Activated naive CD8-positive, alpha-beta T cell (primary cell): ENCODE data around the gene MLN.

Experiments used
- H3K27ac Mint-ChIP-seq: one replicate; pipeline ENCODE4 v1.8.0; 2021; ENCODE audit warnings: mixed read lengths
- H3K27me3 Mint-ChIP-seq: one replicate; pipeline ENCODE4 v1.8.0; 2021; ENCODE audit warnings: mixed read lengths
- H3K36me3 Mint-ChIP-seq: one replicate; pipeline ENCODE4 v1.8.0; 2021; ENCODE audit warnings: mixed read lengths
- H3K4me1 Mint-ChIP-seq: one replicate; pipeline ENCODE4 v1.8.0; 2021; ENCODE audit warnings: low read depth, mixed read lengths
- H3K4me3 Mint-ChIP-seq: one replicate; pipeline ENCODE4 v1.8.0; 2021; ENCODE audit warnings: mild to moderate bottlenecking, mixed read lengths
- H3K9me3 Mint-ChIP-seq: one replicate; pipeline ENCODE4 v1.8.0; 2021; ENCODE audit warnings: low read depth, mixed read lengths

Gene MLN

GRCh38 chr6:33792981-33793380 is 10.8 kb downstream of the MLN start:
- no peaks in the 10 kb centered on the region for H3K36me3 Mint-ChIP-seq
- no peak overlapping the region for H3K4me3 Mint-ChIP-seq
- H3K27ac Mint-ChIP-seq: no peak overlapping the region
- H3K27me3 Mint-ChIP-seq: no peaks in the 10 kb centered on the region
- peaks cover 9% of the 10 kb centered on the region for H3K4me1 Mint-ChIP-seq
- no peaks in the 10 kb centered on the region for H3K9me3 Mint-ChIP-seq

GRCh38 chr6:33791620-33792019 is 12.2 kb downstream of the MLN start:
- H3K4me3 Mint-ChIP-seq: no peak overlapping the region
- H3K4me1 Mint-ChIP-seq: peaks cover 22% of the 10 kb centered on the region
- no peak overlapping the region for H3K27ac Mint-ChIP-seq
- no peaks in the 10 kb centered on the region for H3K9me3 Mint-ChIP-seq
- no peaks in the 10 kb centered on the region for H3K27me3 Mint-ChIP-seq
- no peaks in the 10 kb centered on the region for H3K36me3 Mint-ChIP-seq

GRCh38 chr6:33790910-33791309 is 12.9 kb downstream of the MLN start:
- Mint-ChIP-seq H3K27ac (no peak overlapping the region), H3K36me3 (no peaks in the 10 kb centered on the region)

GRCh38 chr6:33790379-33790778 is 13.4 kb downstream of the MLN start:
- Mint-ChIP-seq H3K4me3 (peak overlapping the region; percentile 37), H3K9me3 (no peaks in the 10 kb centered on the region), H3K36me3 (no peaks in the 10 kb centered on the region), H3K4me1 (peaks cover 35% of the 10 kb centered on the region), H3K27me3 (no peaks in the 10 kb centered on the region), H3K27ac (peak overlapping the region; percentile 17)

More at GRCh38 chr6:33790910-33791309, 12.9 kb downstream of the MLN start:
- H3K4me3 Mint-ChIP-seq: no peak overlapping the region
- H3K27me3 Mint-ChIP-seq: no peaks in the 10 kb centered on the region
- peaks cover 29% of the 10 kb centered on the region for H3K4me1 Mint-ChIP-seq
- H3K9me3 Mint-ChIP-seq: no peaks in the 10 kb centered on the region

- H3K4me3 Mint-ChIP-seq: peak overlapping the region; percentile 87
- H3K4me1 Mint-ChIP-seq: peaks cover 43% of the 10 kb centered on the region
- no peaks in the 10 kb centered on the region for H3K36me3 Mint-ChIP-seq
- no peaks in the 10 kb centered on the region for H3K9me3 Mint-ChIP-seq
- H3K27ac Mint-ChIP-seq: peak overlapping the region; percentile 80
- H3K27me3 Mint-ChIP-seq: no peaks in the 10 kb centered on the region
Observed at GRCh38 chr6:33789550-33789895, 14.3 kb downstream of the MLN start.

- Mint-ChIP-seq H3K27me3 (no peaks in the 10 kb centered on the region), H3K4me1 (peaks cover 48% of the 10 kb centered on the region)
Observed at GRCh38 chr6:33788694-33789549, 14.9 kb downstream of the MLN start, which contains the start of gene LEMD2. TSS of gene LEMD2 (minus strand) at chr6:33789130. CDS start at chr6:33789116, 14 bp downstream.

GRCh38 chr6:33787954-33788693 is 15.7 kb downstream of the MLN start:
- H3K9me3 Mint-ChIP-seq: no peaks in the 10 kb centered on the region
- H3K27me3 Mint-ChIP-seq: no peaks in the 10 kb centered on the region
- peak overlapping the region; percentile 97 for H3K4me3 Mint-ChIP-seq
- peaks cover 49% of the 10 kb centered on the region for H3K4me1 Mint-ChIP-seq
- H3K27ac Mint-ChIP-seq: peak overlapping the region; percentile 97
- H3K36me3 Mint-ChIP-seq: no peaks in the 10 kb centered on the region

More at GRCh38 chr6:33788694-33789549, 14.9 kb downstream of the MLN start, which contains the start of gene LEMD2:
- Mint-ChIP-seq H3K4me3 (peak within 1 kb of the TSS; percentile 97), H3K27ac (peak within 1 kb of the TSS; percentile 97), H3K36me3 (no peaks in the 10 kb centered on the region), H3K9me3 (no peaks in the 10 kb centered on the region)

- peak overlapping the region; percentile 97 for H3K4me3 Mint-ChIP-seq
- no peaks in the 10 kb centered on the region for H3K27me3 Mint-ChIP-seq
- H3K9me3 Mint-ChIP-seq: no peaks in the 10 kb centered on the region
- H3K36me3 Mint-ChIP-seq: no peaks in the 10 kb centered on the region
- peak overlapping the region; percentile 97 for H3K27ac Mint-ChIP-seq
- peaks cover 51% of the 10 kb centered on the region for H3K4me1 Mint-ChIP-seq
Observed at GRCh38 chr6:33787346-33787953, 16.4 kb downstream of the MLN start.

GRCh38 chr6:33786736-33787135 is 17.1 kb downstream of the MLN start:
- H3K4me1 Mint-ChIP-seq: peaks cover 56% of the 10 kb centered on the region
- H3K4me3 Mint-ChIP-seq: peak overlapping the region; percentile 97
- no peaks in the 10 kb centered on the region for H3K36me3 Mint-ChIP-seq

GRCh38 chr6:33785778-33786177 is 18.0 kb downstream of the MLN start:
- Mint-ChIP-seq H3K27ac (peak overlapping the region; percentile 54), H3K9me3 (no peaks in the 10 kb centered on the region), H3K4me3 (peak overlapping the region; percentile 97), H3K27me3 (no peaks in the 10 kb centered on the region), H3K36me3 (no peaks in the 10 kb centered on the region), H3K4me1 (peaks cover 57% of the 10 kb centered on the region)

More at GRCh38 chr6:33786736-33787135, 17.1 kb downstream of the MLN start:
- no peaks in the 10 kb centered on the region for H3K27me3 Mint-ChIP-seq
- no peaks in the 10 kb centered on the region for H3K9me3 Mint-ChIP-seq
- H3K27ac Mint-ChIP-seq: peak overlapping the region; percentile 97

- Mint-ChIP-seq H3K4me3 (peak overlapping the region; percentile 4), H3K27ac (no peak overlapping the region), H3K9me3 (no peaks in the 10 kb centered on the region), H3K4me1 (peaks cover 58% of the 10 kb centered on the region), H3K36me3 (no peaks in the 10 kb centered on the region), H3K27me3 (no peaks in the 10 kb centered on the region)
Observed at GRCh38 chr6:33784787-33785186, 19.0 kb downstream of the MLN start.

GRCh38 chr6:33783781-33784520 is 19.9 kb downstream of the MLN start:
- Mint-ChIP-seq H3K36me3 (no peaks in the 10 kb centered on the region), H3K9me3 (no peaks in the 10 kb centered on the region), H3K4me1 (peaks cover 53% of the 10 kb centered on the region), H3K4me3 (no peak overlapping the region), H3K27me3 (no peaks in the 10 kb centered on the region), H3K27ac (peak overlapping the region; percentile 34)

- peaks cover 47% of the 10 kb centered on the region for H3K4me1 Mint-ChIP-seq
- H3K36me3 Mint-ChIP-seq: no peaks in the 10 kb centered on the region
- no peak overlapping the region for H3K4me3 Mint-ChIP-seq
- no peak overlapping the region for H3K27ac Mint-ChIP-seq
- no peaks in the 10 kb centered on the region for H3K27me3 Mint-ChIP-seq
- H3K9me3 Mint-ChIP-seq: no peaks in the 10 kb centered on the region
Observed at GRCh38 chr6:33782561-33782960, 21.2 kb downstream of the MLN start.

- Mint-ChIP-seq H3K27me3 (no peaks in the 10 kb centered on the region), H3K27ac (no peak overlapping the region), H3K9me3 (no peaks in the 10 kb centered on the region), H3K36me3 (peaks cover under 1% of the 10 kb centered on the region), H3K4me3 (no peak overlapping the region), H3K4me1 (peaks cover 35% of the 10 kb centered on the region)
Observed at GRCh38 chr6:33781131-33781975, 22.4 kb downstream of the MLN start.
